ENCODE data around the gene BPIFB6.

BPIFB6 gene

GRCh38 chr20:33076662-33077372 is 45.4 kb downstream of the BPIFB6 start:
- peak in 1 of 2 donors; percentile 5 for DNase-seq (ENCODE audit: low read depth in 2 of 2)
- H3K4me3 ChIP-seq (replicated peaks in 1 of 2; ENCODE audit: low read depth in 2 of 2, low read length in 2 of 2): no peak overlapping the region
- no peak for TF ChIP-seq CTCF (IDR thresholded peaks at IDR 0.05; ENCODE audit: low read depth, low read length)

GRCh38 chr20:33079259-33079658 is 47.8 kb downstream of the BPIFB6 start, which contains the start of gene BPIFB4:
Gene BPIFB4 (plus strand): TSS chr20:33079643. CDS start chr20:33081527, 1,884 bp downstream.
- H3K4me3 ChIP-seq (replicated peaks in 1 of 2; ENCODE audit: low read depth in 2 of 2, low read length in 2 of 2): no peak within 1 kb of the TSS
- TF ChIP-seq CTCF (IDR thresholded peaks at IDR 0.05; ENCODE audit: low read depth, low read length): no peak
- peak; percentile 18 to 40 for DNase-seq (ENCODE audit: low read depth in 2 of 2)

- DNase-seq (ENCODE audit: low read depth in 2 of 2): no peak
- TF ChIP-seq CTCF (IDR thresholded peaks at IDR 0.05; ENCODE audit: low read depth, low read length): no peak
- H3K4me3 ChIP-seq (replicated peaks in 1 of 2; ENCODE audit: low read depth in 2 of 2, low read length in 2 of 2): no peak overlapping the region
Measured at GRCh38 chr20:33081411-33082154, 50.1 kb downstream of the BPIFB6 start.

GRCh38 chr20:33082546-33082945 is 51.1 kb downstream of the BPIFB6 start:
- no peak for DNase-seq (ENCODE audit: low read depth in 2 of 2)

GRCh38 chr20:33083544-33084340 is 52.3 kb downstream of the BPIFB6 start:
- no peak for TF ChIP-seq CTCF (IDR thresholded peaks at IDR 0.05; ENCODE audit: low read depth, low read length)
- no peak for DNase-seq (ENCODE audit: low read depth in 2 of 2)

More at GRCh38 chr20:33082546-33082945, 51.1 kb downstream of the BPIFB6 start:
- no peak for TF ChIP-seq CTCF (IDR thresholded peaks at IDR 0.05; ENCODE audit: low read depth, low read length)
- no peak overlapping the region for H3K4me3 ChIP-seq (replicated peaks in 1 of 2; ENCODE audit: low read depth in 2 of 2, low read length in 2 of 2)

GRCh38 chr20:33084722-33085121 is 53.3 kb downstream of the BPIFB6 start:
- no peak overlapping the region for H3K4me3 ChIP-seq (replicated peaks in 1 of 2; ENCODE audit: low read depth in 2 of 2, low read length in 2 of 2)
- no peak for DNase-seq (ENCODE audit: low read depth in 2 of 2)
- no peak for TF ChIP-seq CTCF (IDR thresholded peaks at IDR 0.05; ENCODE audit: low read depth, low read length)

More at GRCh38 chr20:33083544-33084340, 52.3 kb downstream of the BPIFB6 start:
- H3K4me3 ChIP-seq (replicated peaks in 1 of 2; ENCODE audit: low read depth in 2 of 2, low read length in 2 of 2): no peak overlapping the region

Data from cardiac fibroblast (primary cell).